Calu3 (cell line): Measurements from ENCODE around the gene CDC5L. TPM values are rescaled to one million over a fixed set of nuclear protein-coding genes. Genes with fewer than 3 reads are reported as not detected.
A peak's percentile ranks its signal among the peaks of the same experiment; 100 is the strongest.

Source experiments
- BruUV-seq: library from RNA; stranded (reverse); fragments of 400-500 nt; replicated peaks from 2 replicates; lab custom pipeline; 2021; lab: Mats Ljungman, UMichigan
- CTCF ChIA-PET: fragments of 300-600 bp; sonication (Branson Sonifier 250); formaldehyde crosslinking; loops from one replicate; lab custom pipeline; 2022; ENCODE audit warnings: antibody characterized with exemption; lab: Charles Lee
- DNase-seq: peaks from one replicate; pipeline ENCODE4 v3.0.0; 2022
- H3K27ac Mint-ChIP-seq: one replicate; pipeline ENCODE4 v1.8.0; 2022; ENCODE audit warnings: mixed read lengths; ENCODE audit not compliant: unreplicated experiment
- H3K27me3 Mint-ChIP-seq: one replicate; pipeline ENCODE4 v1.8.0; 2022; ENCODE audit warnings: mixed read lengths; ENCODE audit not compliant: unreplicated experiment
- H3K36me3 Mint-ChIP-seq: one replicate; pipeline ENCODE4 v1.8.0; 2022; ENCODE audit warnings: mild to moderate bottlenecking, moderate library complexity, mixed read lengths; ENCODE audit not compliant: insufficient read depth, unreplicated experiment
- H3K4me1 Mint-ChIP-seq: one replicate; pipeline ENCODE4 v1.8.0; 2022; ENCODE audit warnings: mild to moderate bottlenecking, low read depth, mixed read lengths; ENCODE audit not compliant: unreplicated experiment
- H3K4me3 Mint-ChIP-seq: one replicate; pipeline ENCODE4 v1.8.0; 2022; ENCODE audit warnings: mild to moderate bottlenecking, low read depth, moderate library complexity, mixed read lengths; ENCODE audit not compliant: unreplicated experiment
- H3K9me3 Mint-ChIP-seq: one replicate; pipeline ENCODE4 v1.8.0; 2022; ENCODE audit warnings: low read depth, mixed read lengths; ENCODE audit not compliant: unreplicated experiment
- CTCF ChIP-seq: fragments of 200-600 bp; IDR thresholded peaks from one replicate; pipeline ENCODE4 v1.8.0; 2022; ENCODE audit warnings: antibody characterized with exemption; ENCODE audit not compliant: unreplicated experiment
- intact Hi-C: fragments of 100-400 bp; cut with micrococcal nuclease; formaldehyde crosslinking; loops from one replicate; pipeline ENCODE4 v1.10.0; 2022; ENCODE audit not compliant: unreplicated experiment
- total RNA-seq: library from RNA; stranded (reverse); gene quantifications from 2 replicates; pipeline ENCODE4 v1.2.3, GENCODE V29; 2022

Gene CDC5L
- total RNA-seq, 1 experiment from 2014 or later, result 43.4 TPM

- CTCF ChIA-PET, result interaction anchor here (1.4 kb wide), 1 partner anchor 9 kb away, joined by 6 read pairs; no protein-coding TSS in a partner anchor
- Mint-ChIP-seq H3K4me1 (no peaks in the 10 kb centered on the region), H3K9me3 (no peaks in the 10 kb centered on the region), H3K4me3 (no peak overlapping the region), H3K36me3 (no peaks in the 10 kb centered on the region), H3K27me3 (peaks cover 13% of the 10 kb centered on the region), H3K27ac (no peak overlapping the region)
- DNase-seq, result no peak
- intact Hi-C loops, result no loop called here
- no peak for TF ChIP-seq CTCF
- BruUV-seq, result no TSS peak
Observed at GRCh38 chr6:44466955-44467354, 79.4 kb downstream of the CDC5L start.

- H3K27ac Mint-ChIP-seq, result no peak overlapping the region
- no peaks in the 10 kb centered on the region for H3K9me3 Mint-ChIP-seq
- DNase-seq, result no peak
- H3K36me3 Mint-ChIP-seq, result no peaks in the 10 kb centered on the region
- intact Hi-C loops, result no loop called here
- peaks cover 4% of the 10 kb centered on the region for H3K4me1 Mint-ChIP-seq
- TF ChIP-seq CTCF, result no peak
- H3K4me3 Mint-ChIP-seq, result no peak overlapping the region
- CTCF ChIA-PET, result interaction anchor here (0.8 to 1.0 kb wide), 2 partner anchors 22 to 31 kb away, joined by 3 to 8 read pairs; no protein-coding TSS in a partner anchor
- no peaks in the 10 kb centered on the region for H3K27me3 Mint-ChIP-seq
- no TSS peak for BruUV-seq
Observed at GRCh38 chr6:44468835-44469234, 81.3 kb downstream of the CDC5L start.

- CTCF ChIA-PET, result interaction anchor here (0.7 to 1.6 kb wide), 16 partner anchors 11 to 1647 kb away, joined by 3 to 14 read pairs (median 4); no protein-coding TSS in a partner anchor
- intact Hi-C loops, result loop anchor here (10.0 kb wide), 2 partner anchors 905 to 1455 kb away; partner anchors contain the start of gene SUPT3H
- BruUV-seq, result no TSS peak
- Mint-ChIP-seq H3K4me3 (no peak overlapping the region), H3K36me3 (peaks cover 6% of the 10 kb centered on the region), H3K27ac (no peak overlapping the region), H3K9me3 (no peaks in the 10 kb centered on the region), H3K4me1 (peaks cover 16% of the 10 kb centered on the region), H3K27me3 (no peaks in the 10 kb centered on the region)
- peak; percentile 48 for TF ChIP-seq CTCF
- no peak for DNase-seq
Observed at GRCh38 chr6:44470115-44470464, 82.6 kb downstream of the CDC5L start.

- no TSS peak for BruUV-seq
- intact Hi-C loops, result loop anchor here (10.0 kb wide), 2 partner anchors 904 to 1454 kb away; partner anchors contain the start of gene SUPT3H
- Mint-ChIP-seq H3K27me3 (no peaks in the 10 kb centered on the region), H3K4me1 (peaks cover 21% of the 10 kb centered on the region), H3K27ac (no peak overlapping the region), H3K36me3 (peaks cover 7% of the 10 kb centered on the region), H3K9me3 (no peaks in the 10 kb centered on the region), H3K4me3 (no peak overlapping the region)
- no peak for TF ChIP-seq CTCF
- DNase-seq, result no peak
- CTCF ChIA-PET, result interaction anchor here (0.7 to 1.6 kb wide), 4 partner anchors 15 to 185 kb away, joined by 3 to 14 read pairs (median 4); no protein-coding TSS in a partner anchor
Observed at GRCh38 chr6:44470746-44471145, 83.2 kb downstream of the CDC5L start.
